H1 (cell line): Measurements from ENCODE around the gene NOS1AP. TPM values are rescaled to one million over a fixed set of nuclear protein-coding genes. Genes with fewer than 3 reads are reported as not detected.

ENCODE experiments used
- CTCF ChIA-PET: fragments of 300-600 bp; sonication (Branson Sonifier 250); formaldehyde crosslinking; loops from one replicate; lab custom pipeline; 2021; ENCODE audit not compliant: partially characterized antibody; lab: Charles Lee
- POLR2A ChIA-PET: fragments of 300-600 bp; sonication (Branson Sonifier 250); formaldehyde crosslinking; loops from one replicate; lab custom pipeline; 2021; ENCODE audit warnings: inconsistent platforms; ENCODE audit not compliant: partially characterized antibody; lab: Charles Lee
- DNase-seq, 2 experiments: peaks; one replicate each; pipeline versions ENCODE4 v3.0.0 to v3.0.0-alpha.2; 2010 to 2022; ENCODE audit warnings: low spot score in 2 of 2, low read depth in 1 of 2, mixed read lengths in 1 of 2
- FAIRE-seq: peaks from 2 replicates; lab custom pipeline; 2011; peaks lifted over from hg19 to GRCh38; lab: Jason Lieb, UNC
- H2AFZ ChIP-seq: 2 replicates; pipeline ENCODE4 v1.8.1; 2012; ENCODE audit warnings: low read length, inconsistent platforms
- H2AK5ac ChIP-seq: 2 replicates; pipeline ENCODE4 v1.6.1; 2013; ENCODE audit warnings: low read depth, low read length
- H2BK120ac ChIP-seq: replicated peaks from 2 replicates; pipeline ENCODE3; 2013; ENCODE audit warnings: low read depth, low read length, inconsistent platforms
- H2BK12ac ChIP-seq: 2 replicates; pipeline ENCODE4 v1.6.1; 2013; ENCODE audit warnings: low read depth, low read length
- H2BK15ac ChIP-seq: 2 replicates; pipeline ENCODE4 v1.6.1; 2013; ENCODE audit warnings: low read length
- H2BK20ac ChIP-seq: 2 replicates; pipeline ENCODE4 v1.6.1; 2013; ENCODE audit warnings: low read length
- H2BK5ac ChIP-seq: 2 replicates; pipeline ENCODE4 v1.6.1; 2013; ENCODE audit warnings: low read depth, low read length
- H3K14ac ChIP-seq: 2 replicates; pipeline ENCODE4 v1.6.1; 2013; ENCODE audit warnings: inconsistent platforms; ENCODE audit not compliant: insufficient read length
- H3K18ac ChIP-seq: 2 replicates; pipeline ENCODE4 v1.6.1; 2013; ENCODE audit warnings: low read length; ENCODE audit errors: extremely low read depth
- H3K23ac ChIP-seq: 2 replicates; pipeline ENCODE4 v1.6.1; 2013; ENCODE audit warnings: inconsistent platforms; ENCODE audit not compliant: insufficient read length
- H3K23me2 ChIP-seq: 2 replicates; pipeline ENCODE4 v1.6.1; 2013; ENCODE audit warnings: low read depth, low read length
- H3K27ac ChIP-seq: 2 replicates; pipeline ENCODE4 v1.6.1; 2011; ENCODE audit warnings: low read depth, low read length, inconsistent platforms
- H3K27me3 ChIP-seq, 4 experiments: replicated peaks in 1 of 4; 1 replicate in 1 of 4; 2 replicates in 3 of 4; pipeline versions ENCODE4 v1.6.1 to v1.8.1; 2011 to 2013; ENCODE audit warnings: low read length in 3 of 4, mild to moderate bottlenecking in 3 of 4, inconsistent platforms in 2 of 4, mixed read lengths in 2 of 4, moderate library complexity in 1 of 4; ENCODE audit not compliant: control insufficient read depth in 3 of 4, insufficient read depth in 3 of 4; ENCODE audit errors: extremely low read depth in 1 of 4
- H3K36me3 ChIP-seq, 4 experiments: 2 replicates each; pipeline versions ENCODE4 v1.6.1 to v1.8.1; 2011 to 2013; ENCODE audit warnings: mild to moderate bottlenecking in 4 of 4, low read length in 3 of 4, moderate library complexity in 2 of 4, control low read depth in 1 of 4, inconsistent platforms in 1 of 4; ENCODE audit not compliant: insufficient read depth in 4 of 4, control insufficient read depth in 2 of 4
- H3K4ac ChIP-seq: replicated peaks from 2 replicates; pipeline ENCODE3; 2013; ENCODE audit warnings: low read length, low read depth, mixed read lengths, inconsistent platforms; ENCODE audit not compliant: insufficient read length
- H3K4me1 ChIP-seq, 4 experiments: replicated peaks in 1 of 4; 1 replicate in 1 of 4; 2 replicates in 3 of 4; pipeline versions ENCODE4 v1.6.1 to v1.8.1; 2011 to 2013; ENCODE audit warnings: low read length in 3 of 4, inconsistent platforms in 2 of 4, mixed read lengths in 1 of 4; ENCODE audit not compliant: insufficient read depth in 4 of 4, control insufficient read depth in 3 of 4
- H3K4me2 ChIP-seq, 2 experiments: 2 replicates each; pipeline versions ENCODE4 v1.6.1 to v1.8.1; 2011 to 2013; ENCODE audit warnings: low read depth in 2 of 2, low read length in 2 of 2, control low read depth in 1 of 2, inconsistent platforms in 1 of 2, mild to moderate bottlenecking in 1 of 2; ENCODE audit not compliant: insufficient read depth in 1 of 2
- H3K4me3 ChIP-seq, 4 experiments: fragments of 200-600, 300-600 bp in 1 of 4; sonication (generic), shearing (Covaris generic), sonication (Bioruptor Twin) in 1 of 4; 2 replicates each; pipeline versions ENCODE4 v1.5.1 to v1.8.1; 2011 to 2016; ENCODE audit warnings: low read length in 4 of 4, low read depth in 3 of 4, control low read depth in 2 of 4, inconsistent platforms in 2 of 4, mild to moderate bottlenecking in 2 of 4, mixed read lengths in 1 of 4, moderate library complexity in 1 of 4; ENCODE audit not compliant: insufficient read depth in 2 of 4; ENCODE audit errors: extremely low read depth in 1 of 4
- H3K56ac ChIP-seq: replicated peaks from 2 replicates; pipeline ENCODE3; 2013; ENCODE audit warnings: low read depth, mild to moderate bottlenecking, mixed read lengths, low read length, inconsistent platforms; ENCODE audit not compliant: insufficient read length
- H3K79me1 ChIP-seq: 2 replicates; pipeline ENCODE4 v1.6.1; 2013; ENCODE audit warnings: low read depth, low read length, control low read depth
- H3K79me2 ChIP-seq, 2 experiments: 2 replicates each; pipeline versions ENCODE4 v1.6.1 to v1.8.1; 2012 to 2013; ENCODE audit warnings: low read length in 2 of 2, mild to moderate bottlenecking in 2 of 2, inconsistent platforms in 1 of 2; ENCODE audit not compliant: insufficient read depth in 2 of 2, control insufficient read depth in 1 of 2
- H3K9ac ChIP-seq, 4 experiments: replicated peaks in 1 of 4; 1 replicate in 1 of 4; 2 replicates in 3 of 4; pipeline versions ENCODE4 v1.6.1 to v1.8.1; 2011 to 2013; ENCODE audit warnings: low read depth in 3 of 4, low read length in 3 of 4, control low read depth in 2 of 4, mild to moderate bottlenecking in 2 of 4, moderate library complexity in 2 of 4, inconsistent platforms in 1 of 4; ENCODE audit errors: extremely low read depth in 1 of 4
- H3K9me3 ChIP-seq, 2 experiments: 2 replicates each; pipeline versions ENCODE4 v1.6.1 to v1.8.1; 2012 to 2013; ENCODE audit warnings: mild to moderate bottlenecking in 2 of 2, moderate library complexity in 2 of 2, control low read depth in 1 of 2, inconsistent platforms in 1 of 2, low read depth in 1 of 2, low read length in 1 of 2, mixed read lengths in 1 of 2; ENCODE audit not compliant: insufficient read depth in 2 of 2
- H4K20me1 ChIP-seq, 2 experiments: replicated peaks in 1 of 2; 2 replicates each; pipeline versions ENCODE3 to v1.8.1; 2011 to 2013; ENCODE audit warnings: inconsistent platforms in 2 of 2, low read length in 2 of 2, mild to moderate bottlenecking in 1 of 2; ENCODE audit not compliant: insufficient read depth in 2 of 2, control insufficient read depth in 1 of 2
- H4K5ac ChIP-seq: 2 replicates; pipeline ENCODE4 v1.6.1; 2013; ENCODE audit warnings: low read length, low read depth, mixed read lengths, inconsistent platforms; ENCODE audit not compliant: insufficient read length
- H4K8ac ChIP-seq: 2 replicates; pipeline ENCODE4 v1.8.0; 2013; ENCODE audit warnings: mild to moderate bottlenecking, moderate library complexity, low read length, inconsistent platforms; ENCODE audit not compliant: insufficient read depth; ENCODE audit errors: extremely low read depth
- H4K91ac ChIP-seq: replicated peaks from 2 replicates; pipeline ENCODE3; 2013; ENCODE audit warnings: low read length, mixed read lengths, inconsistent platforms; ENCODE audit not compliant: insufficient read length
- NANOG ChIP-seq: IDR thresholded peaks from 2 replicates; pipeline ENCODE4 v1.6.1; 2011; ENCODE audit warnings: low read length, low read depth, mild to moderate bottlenecking, inconsistent platforms; ENCODE audit not compliant: insufficient read depth, poor library complexity, severe bottlenecking
- POU5F1 ChIP-seq: IDR thresholded peaks from 2 replicates; pipeline ENCODE4 v1.6.1; 2011; ENCODE audit warnings: low read depth, mild to moderate bottlenecking, low read length, moderate library complexity
- RNF2 ChIP-seq: fragments of 200-900, 300-1000 bp; sonication (generic); IDR thresholded peaks from 2 replicates; pipeline ENCODE4 v1.7.1; 2016; ENCODE audit warnings: borderline replicate concordance, low read depth, mild to moderate bottlenecking, antibody characterized with exemption, low read length; ENCODE audit not compliant: poor library complexity, severe bottlenecking; ENCODE audit errors: missing control alignments
- SIN3A ChIP-seq, 2 experiments: IDR thresholded peaks in 1 of 2; conservative IDR thresholded peaks in 1 of 2; 2 replicates each; pipeline ENCODE4 v1.6.1; 2011 to 2012; ENCODE audit warnings: low read length in 2 of 2, improper control_type of control experiment in 1 of 2, low read depth in 1 of 2, mild to moderate bottlenecking in 1 of 2
- WGBS, 2 experiments: shearing (Covaris generic) in 1 of 2; methylation state at CpG; one replicate each; pipeline versions ENCODE4 v1.1.6 to v1.1.7; 2013 to 2015; ENCODE audit warnings: low lambda C conversion rate in 2 of 2, mixed read lengths in 2 of 2, inconsistent platforms in 1 of 2, low coverage in 1 of 2, missing lambda C conversion rate in 1 of 2; ENCODE audit not compliant: insufficient replicate concordance in 2 of 2, insufficient coverage in 1 of 2, insufficient read length in 1 of 2; ENCODE audit errors: extremely low coverage in 1 of 2, missing lambda C conversion rate in 1 of 2; 5-methylcytosine and 5-hydroxymethylcytosine counted together
- polyA plus RNA-seq, 7 experiments: library from polyadenylated mRNA; depleted of rRNA in 3 of 7; stranded (reverse) in 5 of 7; unstranded in 2 of 7; fragments of >200 nt in 5 of 7; fragments of 200-250 nt in 2 of 7; gene quantifications; 1 replicate in 5 of 7; 2 replicates in 1 of 7; 4 replicates in 1 of 7; pipeline versions ENCODE4 v1.2.1 to v1.2.3, GENCODE V29; 2011 to 2013; ENCODE audit warnings: missing spikeins in 2 of 7, mixed read lengths in 2 of 7
- total RNA-seq: library from RNA; stranded (reverse); fragmentation: NEBNext Ultra II Directional; extraction: Animal tissue kit (Norgen Biotek cat#: 25700); gene quantifications from 2 replicates; pipeline ENCODE4 v1.2.1, GENCODE V29; 2021

Gene NOS1AP
- total and polyA plus RNA-seq, 2 of the 8 experiments (the other 6 are each of a cell fraction or from before 2014, with no cell fraction given), result 2.4 to 12.1 TPM

- 95% methylated on average over 10 of the region's 10 CpGs; no CpG with 5 or more reads in 1 of the 2 experiments for WGBS, 2 experiments
- Histone ChIP-seq H2BK5ac (no peak overlapping the region), H2BK12ac (no peak overlapping the region), H2BK15ac (no peak overlapping the region), H4K8ac (peak overlapping the region; percentile 51; the same call in 1 of the 2 replicates), H3K4ac (no peak overlapping the region), H3K79me2 (no peaks in the 10 kb centered on the region), H3K9me3 (no peaks in the 10 kb centered on the region), H2AK5ac (no peak overlapping the region), H3K23me2 (no peaks in the 10 kb centered on the region), H3K23ac (no peak overlapping the region), H3K4me1 (peaks cover 0 to 2% (median 0%) of the 10 kb centered on the region in 4 experiments; a peak in 2 of 7 replicates), H2BK20ac (no peak overlapping the region), H4K5ac (no peak overlapping the region), H4K20me1 (no peaks in the 10 kb centered on the region), H3K27ac (no peak overlapping the region), H3K27me3 (no peaks in the 10 kb centered on the region), H3K14ac (no peak overlapping the region), H4K91ac (peak overlapping the region; percentile 46), H2AFZ (no peak overlapping the region), H3K4me3 (no peak overlapping the region), H3K4me2 (no peak overlapping the region), H3K36me3 (peaks cover 0 to 5% (median 2%) of the 10 kb centered on the region in 4 experiments; a peak in 1 of 8 replicates), H3K9ac (no peak overlapping the region), H3K56ac (no peak overlapping the region), H3K18ac (no peak overlapping the region), H3K79me1 (no peaks in the 10 kb centered on the region), H2BK120ac (no peak overlapping the region)
- POLR2A ChIA-PET, result no interaction called here
- DNase-seq (no peak), FAIRE-seq (no peak)
- CTCF ChIA-PET, result interaction anchor here (1.2 to 8.1 kb wide), 6 partner anchors 10 to 328 kb away, joined by 3 to 44 read pairs (median 4); no protein-coding TSS in a partner anchor
- TF ChIP-seq NANOG (no peak), POU5F1 (no peak), SIN3A (conservative IDR thresholded peaks at IDR 0.05 in 1 of 2, IDR thresholded peaks at IDR 0.05 in 1 of 2; ENCODE audit: low read depth in 1 of 2, low read length in 2 of 2) (no peak), RNF2 (no peak)
These were observed 315.2 kb downstream of the NOS1AP start for GRCh38 chr1:162384601-162385279.
